B cell (primary cell): ENCODE measurements around the gene XRCC4. TPM values are rescaled to one million over a fixed set of nuclear protein-coding genes. Genes with fewer than 3 reads are reported as not detected.

Experiments used
- ATAC-seq: fragments of 200-7000 bp; cut with Tn5 transposase; one replicate; pipeline ENCODE4 v1.10.0; 2021; ENCODE audit warnings: low read depth, mild to moderate bottlenecking, moderate number of reproducible peaks, moderate library complexity
- CTCF ChIA-PET: fragments of 350-600 bp; sonication (Branson Sonifier 250); formaldehyde crosslinking; loops from one replicate; lab custom pipeline; 2021; ENCODE audit warnings: antibody characterized with exemption, inconsistent platforms; lab: Charles Lee
- POLR2A ChIA-PET: fragments of 350-600 bp; sonication (Branson Sonifier 250); formaldehyde crosslinking; loops from one replicate; lab custom pipeline; 2021; ENCODE audit warnings: antibody characterized with exemption; lab: Charles Lee
- DNase-seq: peaks from one replicate; pipeline ENCODE4 v3.0.0; 2013
- H2AFZ ChIP-seq: 2 replicates; pipeline ENCODE4 v1.6.1; 2012; ENCODE audit warnings: mild to moderate bottlenecking, low read depth, low read length; ENCODE audit not compliant: insufficient read depth, poor library complexity, severe bottlenecking
- H3K27ac ChIP-seq, 2 donors: 1 replicate in 1 of 2; 2 replicates in 1 of 2; pipeline ENCODE4 v1.5.1; 2012 to 2013; ENCODE audit warnings: low read length in 2 of 2, mild to moderate bottlenecking in 2 of 2, moderate library complexity in 1 of 2
- H3K27me3 ChIP-seq, 4 experiments: fragments of 200-600 bp in 1 of 4; sonication (generic) in 1 of 4; replicated peaks in 1 of 4; 1 replicate in 2 of 4; 2 replicates in 2 of 4; pipeline versions ENCODE4 v1.6.1 to v1.7.0; 2013 to 2016; ENCODE audit warnings: low read length in 3 of 4, mild to moderate bottlenecking in 2 of 4, mixed read lengths in 1 of 4, moderate library complexity in 1 of 4; ENCODE audit not compliant: insufficient read depth in 4 of 4, control insufficient read depth in 3 of 4; ENCODE audit errors: control extremely low read depth in 1 of 4
- H3K36me3 ChIP-seq, 2 experiments: replicated peaks in 1 of 2; 1 replicate in 1 of 2; 2 replicates in 1 of 2; pipeline versions ENCODE4 v1.6.1 to v1.7.1; 2013; ENCODE audit warnings: low read length in 1 of 2; ENCODE audit not compliant: insufficient read depth in 2 of 2, control insufficient read depth in 1 of 2; ENCODE audit errors: control extremely low read depth in 1 of 2, extremely low read depth in 1 of 2
- H3K4me1 ChIP-seq, 2 donors: fragments of 200-600 bp in 1 of 2; sonication (generic) in 1 of 2; 1 replicate in 1 of 2; 2 replicates in 1 of 2; pipeline versions ENCODE4 v1.5.1 to v1.6.1; 2013 to 2017; ENCODE audit warnings: low read length in 2 of 2; ENCODE audit not compliant: control insufficient read depth in 2 of 2, insufficient read depth in 2 of 2
- H3K4me2 ChIP-seq: replicated peaks from 2 replicates; pipeline ENCODE3; 2012; ENCODE audit warnings: mild to moderate bottlenecking, low read depth, low read length; ENCODE audit not compliant: poor library complexity, severe bottlenecking
- H3K4me3 ChIP-seq, 5 experiments: fragments of 200-600 bp in 1 of 5; sonication (generic) in 1 of 5; 1 replicate in 3 of 5; 2 replicates in 2 of 5; pipeline versions ENCODE4 v1.5.1 to v1.7.0; 2011 to 2016; ENCODE audit warnings: low read length in 4 of 5, mild to moderate bottlenecking in 4 of 5, low read depth in 2 of 5, control low read depth in 1 of 5, moderate library complexity in 1 of 5; ENCODE audit not compliant: insufficient read depth in 1 of 5; ENCODE audit errors: control extremely low read depth in 1 of 5, extremely low read depth in 1 of 5
- H3K79me2 ChIP-seq: fragments of 200-600 bp; sonication (generic); one replicate; pipeline ENCODE4 v1.6.0; 2016; ENCODE audit warnings: low read length; ENCODE audit not compliant: control insufficient read depth, insufficient read depth
- H3K9ac ChIP-seq: fragments of 200-600 bp; sonication (generic); 2 replicates; pipeline ENCODE4 v1.6.1; 2017; ENCODE audit warnings: mild to moderate bottlenecking, low read length, moderate library complexity
- H3K9me3 ChIP-seq, 3 donors: one replicate each; pipeline versions ENCODE4 v1.6.1 to v1.7.1; 2013; ENCODE audit warnings: low read length in 2 of 3; ENCODE audit not compliant: control insufficient read depth in 2 of 3, insufficient read depth in 1 of 3; ENCODE audit errors: control extremely low read depth in 1 of 3
- H4K20me1 ChIP-seq: 2 replicates; pipeline ENCODE4 v1.6.0; 2012; ENCODE audit warnings: mild to moderate bottlenecking, low read length; ENCODE audit not compliant: insufficient read depth, control insufficient read depth, poor library complexity, severe bottlenecking
- H3K27ac Mint-ChIP-seq: one replicate; pipeline ENCODE4 v1.8.0; 2021; ENCODE audit warnings: mixed read lengths
- H3K27me3 Mint-ChIP-seq: one replicate; pipeline ENCODE4 v1.8.0; 2021; ENCODE audit warnings: mixed read lengths
- H3K4me1 Mint-ChIP-seq: one replicate; pipeline ENCODE4 v1.8.0; 2021; ENCODE audit warnings: mixed read lengths
- H3K4me3 Mint-ChIP-seq: one replicate; pipeline ENCODE4 v1.8.0; 2021; ENCODE audit warnings: mixed read lengths
- H3K9me3 Mint-ChIP-seq: one replicate; pipeline ENCODE4 v1.8.0; 2022; ENCODE audit warnings: mixed read lengths; ENCODE audit not compliant: insufficient read depth
- EZH2 ChIP-seq: IDR thresholded peaks from 2 replicates; pipeline ENCODE4 v1.6.1; 2012; ENCODE audit warnings: borderline replicate concordance, low read depth, mild to moderate bottlenecking, moderate library complexity, low read length; ENCODE audit not compliant: insufficient read depth, poor library complexity, severe bottlenecking
- WGBS: methylation state at CpG from one replicate; pipeline ENCODE4 v1.1.5; 2013; ENCODE audit warnings: missing lambda C conversion rate; ENCODE audit not compliant: insufficient coverage; 5-methylcytosine and 5-hydroxymethylcytosine counted together
- intact Hi-C: fragments of 100-400 bp; cut with micrococcal nuclease; formaldehyde crosslinking; loops from one replicate; pipeline ENCODE4 v1.10.0; 2022
- polyA plus RNA-seq: library from polyadenylated mRNA; depleted of rRNA; stranded (reverse); fragments of >200 nt; gene quantifications from 2 replicates; pipeline ENCODE4 v1.2.3, GENCODE V29; 2012
- total RNA-seq, 2 donors: library from RNA; stranded (reverse); fragments of 120-200 nt in 1 of 2; gene quantifications; 1 replicate in 1 of 2; 2 replicates in 1 of 2; pipeline versions ENCODE4 v1.2.3 to v1.2.4, GENCODE V29; 2013 to 2022
- TF ChIP-seq, protein P1 (sequence below): fragments of 200-600 bp; IDR thresholded peaks from one replicate; pipeline ENCODE4 v1.8.0; 2022; ENCODE audit warnings: antibody characterized with exemption, mild to moderate bottlenecking

Gene XRCC4
- total and polyA plus RNA-seq, 2 donors (not counting 1 experiment from before 2014, with no cell fraction given), result 1.3 to 7.7 TPM

- intact Hi-C loops, result no loop called here
- no peak overlapping the region for H3K4me2 ChIP-seq
- POLR2A ChIA-PET, result no interaction called here
Measured at GRCh38 chr5:83142526-83142925, 65.2 kb downstream of the XRCC4 start.

DNA sequence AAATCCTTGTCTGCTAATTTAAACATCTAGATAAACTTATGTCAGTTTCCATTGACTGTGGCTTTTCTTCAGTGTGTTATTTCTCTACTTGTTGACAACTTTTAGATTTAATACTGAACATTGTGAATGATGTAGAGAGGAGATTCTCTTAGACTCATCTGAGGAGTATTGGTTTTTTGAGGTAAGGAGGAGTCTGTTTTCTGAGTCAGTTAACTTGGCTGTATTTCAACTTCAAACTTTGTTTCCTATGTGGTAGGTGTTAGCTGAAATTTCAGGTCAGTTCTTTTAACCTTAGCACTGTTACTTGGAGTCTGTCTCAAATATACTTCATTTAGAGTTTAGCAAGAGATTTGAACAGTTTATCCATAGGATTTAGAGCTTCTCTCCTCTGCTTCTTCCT lies 67.9 kb downstream of the XRCC4 start:
- H3K27me3 Mint-ChIP-seq, result no peaks in the 10 kb centered on the region

More at GRCh38 chr5:83142526-83142925, 65.2 kb downstream of the XRCC4 start:
- no peak overlapping the region for H3K4me3 Mint-ChIP-seq
- no peaks in the 10 kb centered on the region for H3K4me1 ChIP-seq
- H3K27ac ChIP-seq, result no peak overlapping the region
- H3K27me3 Mint-ChIP-seq, result no peaks in the 10 kb centered on the region
- no peaks in the 10 kb centered on the region for H3K9me3 Mint-ChIP-seq
- no peaks in the 10 kb centered on the region for H3K4me1 Mint-ChIP-seq
- CTCF ChIA-PET, result no interaction called here
- H4K20me1 ChIP-seq, result no peaks in the 10 kb centered on the region
- H3K4me3 ChIP-seq, result no peak overlapping the region
- H2AFZ ChIP-seq, result no peak overlapping the region
- ATAC-seq (no peak), DNase-seq (no peak)
- no peaks in the 10 kb centered on the region for H3K79me2 ChIP-seq
- no peak overlapping the region for H3K9ac ChIP-seq
- H3K27me3 ChIP-seq, result no peaks in the 10 kb centered on the region
- no peaks in the 10 kb centered on the region for H3K36me3 ChIP-seq
- H3K27ac Mint-ChIP-seq, result no peak overlapping the region
- no peak for TF ChIP-seq EZH2
- TF ChIP-seq, protein P1, sequence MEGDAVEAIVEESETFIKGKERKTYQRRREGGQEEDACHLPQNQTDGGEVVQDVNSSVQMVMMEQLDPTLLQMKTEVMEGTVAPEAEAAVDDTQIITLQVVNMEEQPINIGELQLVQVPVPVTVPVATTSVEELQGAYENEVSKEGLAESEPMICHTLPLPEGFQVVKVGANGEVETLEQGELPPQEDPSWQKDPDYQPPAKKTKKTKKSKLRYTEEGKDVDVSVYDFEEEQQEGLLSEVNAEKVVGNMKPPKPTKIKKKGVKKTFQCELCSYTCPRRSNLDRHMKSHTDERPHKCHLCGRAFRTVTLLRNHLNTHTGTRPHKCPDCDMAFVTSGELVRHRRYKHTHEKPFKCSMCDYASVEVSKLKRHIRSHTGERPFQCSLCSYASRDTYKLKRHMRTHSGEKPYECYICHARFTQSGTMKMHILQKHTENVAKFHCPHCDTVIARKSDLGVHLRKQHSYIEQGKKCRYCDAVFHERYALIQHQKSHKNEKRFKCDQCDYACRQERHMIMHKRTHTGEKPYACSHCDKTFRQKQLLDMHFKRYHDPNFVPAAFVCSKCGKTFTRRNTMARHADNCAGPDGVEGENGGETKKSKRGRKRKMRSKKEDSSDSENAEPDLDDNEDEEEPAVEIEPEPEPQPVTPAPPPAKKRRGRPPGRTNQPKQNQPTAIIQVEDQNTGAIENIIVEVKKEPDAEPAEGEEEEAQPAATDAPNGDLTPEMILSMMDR, result no peak
- no CpG with 5 or more reads among the region's 2 CpGs for WGBS
- no peaks in the 10 kb centered on the region for H3K9me3 ChIP-seq

More for the DNA sequence above, 67.9 kb downstream of the XRCC4 start:
- no peaks in the 10 kb centered on the region for H3K4me1 ChIP-seq
- Mint-ChIP-seq H3K27ac (no peak overlapping the region), H3K4me3 (no peak overlapping the region), H3K9me3 (no peaks in the 10 kb centered on the region), H3K4me1 (no peaks in the 10 kb centered on the region)
- DNase-seq, result no peak
- POLR2A ChIA-PET, result no interaction called here
- TF ChIP-seq, protein P1, result no peak
- TF ChIP-seq EZH2, result no peak
- CTCF ChIA-PET, result no interaction called here
- no peak overlapping the region for H3K27ac ChIP-seq
- no peaks in the 10 kb centered on the region for H3K79me2 ChIP-seq
- no peak overlapping the region for H3K9ac ChIP-seq
- no peaks in the 10 kb centered on the region for H3K36me3 ChIP-seq
- no peak overlapping the region for H3K4me2 ChIP-seq
- no peaks in the 10 kb centered on the region for H3K27me3 ChIP-seq
- intact Hi-C loops, result no loop called here
- H3K4me3 ChIP-seq, result no peak overlapping the region
- no peaks in the 10 kb centered on the region for H4K20me1 ChIP-seq
- H2AFZ ChIP-seq, result no peak overlapping the region
- no peaks in the 10 kb centered on the region for H3K9me3 ChIP-seq
- ATAC-seq, result no peak
